CD14-positive monocyte (primary cell): Measurements from ENCODE around the gene CDH23. TPM values are rescaled to one million over a fixed set of nuclear protein-coding genes. Genes with fewer than 3 reads are reported as not detected.

Experiments used
- DNase-seq, 3 donors: peaks; one replicate each; pipeline ENCODE4 v3.0.0-alpha.2; 2011 to 2022
- H2AFZ ChIP-seq: 2 replicates; pipeline ENCODE4 v1.6.0; 2012; ENCODE audit warnings: mild to moderate bottlenecking, low read depth, low read length, inconsistent platforms; ENCODE audit not compliant: insufficient read depth, poor library complexity, severe bottlenecking
- H3K27ac ChIP-seq, 2 donors: 1 replicate in 1 of 2; 2 replicates in 1 of 2; pipeline ENCODE4 v1.5.1; 2012 to 2013; ENCODE audit warnings: low read length in 2 of 2, control low read depth in 1 of 2, inconsistent platforms in 1 of 2, low read depth in 1 of 2, mild to moderate bottlenecking in 1 of 2
- H3K27me3 ChIP-seq, 2 donors: one replicate each; pipeline versions ENCODE4 v1.6.0 to v1.6.1; 2011 to 2013; ENCODE audit warnings: low read length in 2 of 2; ENCODE audit not compliant: control insufficient read depth in 2 of 2, insufficient read depth in 2 of 2
- H3K36me3 ChIP-seq, 2 donors: replicated peaks in 1 of 2; 1 replicate in 1 of 2; 2 replicates in 1 of 2; pipeline versions ENCODE4 v1.5.1 to v1.6.1; 2012 to 2013; ENCODE audit warnings: low read length in 2 of 2, control low read depth in 1 of 2, inconsistent platforms in 1 of 2, mild to moderate bottlenecking in 1 of 2; ENCODE audit not compliant: insufficient read depth in 2 of 2, control insufficient read depth in 1 of 2
- H3K4me1 ChIP-seq, 2 donors: 1 replicate in 1 of 2; 2 replicates in 1 of 2; pipeline versions ENCODE4 v1.5.1 to v1.6.1; 2012 to 2013; ENCODE audit warnings: low read length in 2 of 2, control low read depth in 1 of 2, inconsistent platforms in 1 of 2, mild to moderate bottlenecking in 1 of 2, moderate library complexity in 1 of 2; ENCODE audit not compliant: insufficient read depth in 2 of 2, control insufficient read depth in 1 of 2
- H3K4me2 ChIP-seq: replicated peaks from 2 replicates; pipeline ENCODE3; 2012; ENCODE audit warnings: low read length, moderate library complexity, mild to moderate bottlenecking; ENCODE audit not compliant: poor library complexity, severe bottlenecking; ENCODE audit errors: extremely low read depth
- H3K4me3 ChIP-seq, 3 experiments: fragments of 200-600 bp in 1 of 3; sonication (generic) in 1 of 3; replicated peaks in 1 of 3; 1 replicate in 2 of 3; 2 replicates in 1 of 3; pipeline ENCODE4 v1.5.1; 2011 to 2013; ENCODE audit warnings: low read length in 3 of 3, mild to moderate bottlenecking in 3 of 3, control low read depth in 2 of 3, low read depth in 2 of 3, inconsistent platforms in 1 of 3, moderate library complexity in 1 of 3
- H3K79me2 ChIP-seq: 2 replicates; pipeline ENCODE4 v1.6.0; 2012; ENCODE audit warnings: mild to moderate bottlenecking, control low read depth, inconsistent platforms, low read length, moderate library complexity; ENCODE audit not compliant: insufficient read depth
- H3K9ac ChIP-seq: 2 replicates; pipeline ENCODE4 v1.6.0; 2017; ENCODE audit warnings: low read length, mild to moderate bottlenecking; ENCODE audit not compliant: insufficient read depth, poor library complexity, severe bottlenecking
- H3K9me3 ChIP-seq, 2 donors: replicated peaks in 1 of 2; 1 replicate in 1 of 2; 2 replicates in 1 of 2; pipeline versions ENCODE4 v1.5.1 to v1.6.1; 2012 to 2013; ENCODE audit warnings: low read length in 2 of 2, control low read depth in 1 of 2; ENCODE audit not compliant: control insufficient read depth in 1 of 2, insufficient read depth in 1 of 2
- H4K20me1 ChIP-seq: 2 replicates; pipeline ENCODE4 v1.6.0; 2012; ENCODE audit warnings: mild to moderate bottlenecking, low read length, control low read depth, moderate library complexity; ENCODE audit not compliant: insufficient read depth
- H3K27ac Mint-ChIP-seq, 7 donors: one replicate each; pipeline ENCODE4 v1.8.0; 2020; ENCODE audit warnings: mild to moderate bottlenecking in 7 of 7, mixed read lengths in 7 of 7, moderate library complexity in 6 of 7, inconsistent platforms in 2 of 7
- H3K27me3 Mint-ChIP-seq, 3 donors: one replicate each; pipeline ENCODE4 v1.8.0; 2021 to 2022; ENCODE audit warnings: low read depth in 3 of 3, mild to moderate bottlenecking in 3 of 3, mixed read lengths in 3 of 3, moderate library complexity in 3 of 3, inconsistent platforms in 1 of 3
- H3K36me3 Mint-ChIP-seq, 2 donors: one replicate each; pipeline ENCODE4 v1.8.0; 2020; ENCODE audit warnings: mixed read lengths in 2 of 2, inconsistent platforms in 1 of 2, mild to moderate bottlenecking in 1 of 2
- H3K4me1 Mint-ChIP-seq: one replicate; pipeline ENCODE4 v1.8.0; 2020; ENCODE audit warnings: mild to moderate bottlenecking, mixed read lengths
- H3K4me3 Mint-ChIP-seq, 2 donors: one replicate each; pipeline ENCODE4 v1.8.0; 2020; ENCODE audit warnings: mild to moderate bottlenecking in 2 of 2, mixed read lengths in 2 of 2, moderate library complexity in 1 of 2
- H3K9me3 Mint-ChIP-seq, 7 donors: one replicate each; pipeline ENCODE4 v1.8.0; 2020 to 2022; ENCODE audit warnings: mixed read lengths in 7 of 7, mild to moderate bottlenecking in 6 of 7, moderate library complexity in 6 of 7, inconsistent platforms in 2 of 7
- CTCF ChIP-seq: fragments of 200-600 bp; IDR thresholded peaks from one replicate; pipeline ENCODE4 v1.8.0; 2022; ENCODE audit warnings: antibody characterized with exemption, mild to moderate bottlenecking
- WGBS: methylation state at CpG from one replicate; pipeline ENCODE4 v1.1.5; 2013; ENCODE audit warnings: missing lambda C conversion rate; ENCODE audit not compliant: insufficient coverage; 5-methylcytosine and 5-hydroxymethylcytosine counted together
- intact Hi-C, 2 donors: fragments of 100-400 bp; cut with micrococcal nuclease; formaldehyde crosslinking; loops; one replicate each; pipeline versions ENCODE4 v1.15.0 to v1.15.1; 2023
- polyA plus RNA-seq, 3 donors: library from polyadenylated mRNA; depleted of rRNA in 1 of 3; unstranded in 2 of 3; stranded (reverse) in 1 of 3; fragments of 300-500 nt in 2 of 3; fragments of >200 nt in 1 of 3; fragmentation: Illumina TruSeq in 2 of 3; gene quantifications; 1 replicate in 2 of 3; 2 replicates in 1 of 3; pipeline ENCODE4 v1.2.3, GENCODE V29; 2012 to 2021

The CDH23 gene
- polyA plus RNA-seq, 3 donors, result 8.2 to 36.2 (median 10.5) TPM

DNA sequence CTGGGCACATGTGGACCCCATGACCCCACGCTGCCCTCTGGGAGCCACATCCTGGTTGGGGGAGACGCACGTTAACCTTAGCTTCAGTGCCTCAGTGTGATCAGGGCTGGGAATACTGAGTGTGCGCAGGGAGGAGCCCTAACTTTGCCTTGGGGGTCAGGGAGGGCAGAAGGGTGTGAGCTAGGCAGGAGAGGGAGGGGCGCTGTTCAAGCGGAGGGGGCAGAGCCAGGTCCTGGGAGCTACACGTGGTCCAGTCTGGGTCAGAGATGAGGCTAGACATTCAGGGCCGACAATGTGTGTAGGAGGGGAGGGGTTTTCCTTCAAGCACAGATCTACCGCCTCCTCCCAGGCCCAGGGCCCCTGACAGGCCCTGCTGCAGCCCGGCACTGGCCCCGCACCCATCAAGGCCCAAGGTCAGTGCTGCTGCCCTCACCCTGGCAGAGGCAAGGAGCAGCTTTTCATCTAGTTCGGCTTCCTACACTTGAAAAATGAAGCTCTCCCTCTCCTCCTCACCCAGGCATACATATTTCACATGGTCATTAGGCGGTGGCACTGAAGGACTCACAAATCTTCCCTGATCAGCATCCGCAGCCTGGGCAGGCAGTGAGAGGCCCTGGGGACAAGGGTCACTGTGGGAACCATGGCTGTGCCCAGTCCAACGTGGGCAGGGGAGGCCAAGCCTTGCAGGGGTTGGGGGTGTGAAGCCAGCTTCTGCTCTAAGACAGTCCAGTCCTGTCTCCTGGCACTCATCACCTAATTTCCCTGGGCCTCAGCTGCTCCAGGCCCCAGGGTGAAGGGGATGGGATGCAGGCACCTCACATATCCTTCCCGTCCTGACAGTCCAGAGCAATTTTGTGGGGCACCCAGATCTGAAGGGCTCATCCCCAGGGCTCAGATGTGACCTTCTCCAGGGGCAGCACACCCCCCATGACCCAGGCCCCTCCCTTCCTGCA, 275.6 kb downstream of the CDH23 start:
- Histone ChIP-seq H2AFZ (no peak overlapping the region), H3K9ac (peak overlapping the region; percentile 12), H3K4me3 (no peak overlapping the region), H4K20me1 (no peaks in the 10 kb centered on the region), H3K9me3 (no peaks in the 10 kb centered on the region), H3K4me2 (no peak overlapping the region), H3K27me3 (no peaks in the 10 kb centered on the region), H3K36me3 (no peaks in the 10 kb centered on the region), H3K27ac (no peak overlapping the region), H3K79me2 (no peaks in the 10 kb centered on the region), H3K4me1 (peaks cover 15 to 22% of the 10 kb centered on the region in 2 donors)
- intact Hi-C loops, result no loop called here
- Mint-ChIP-seq H3K4me3 (peak overlapping the region in 1 of 2 donors; percentile 12), H3K27ac (no peak overlapping the region), H3K27me3 (peaks cover 1 to 8% (median 6%) of the 10 kb centered on the region in 3 donors), H3K9me3 (no peaks in the 10 kb centered on the region), H3K36me3 (peaks cover under 1 to 5% of the 10 kb centered on the region in 2 donors), H3K4me1 (peaks cover 17% of the 10 kb centered on the region)
- TF ChIP-seq CTCF, result no peak
- 99% methylated on average over 11 of the region's 16 CpGs for WGBS
- no peak for DNase-seq

GRCh38 chr10:71675295-71675970, 278.7 kb downstream of the CDH23 start:
- no peak overlapping the region for H3K4me2 ChIP-seq
- peaks cover 3 to 9% (median 6%) of the 10 kb centered on the region in 3 donors for H3K27me3 Mint-ChIP-seq
- H3K9ac ChIP-seq, result no peak overlapping the region
- peaks cover 15 to 23% of the 10 kb centered on the region in 2 donors for H3K4me1 ChIP-seq
- H3K36me3 ChIP-seq, result no peaks in the 10 kb centered on the region
- no peak overlapping the region for H2AFZ ChIP-seq
- intact Hi-C loops, result no loop called here
- WGBS, result 97% methylated on average over 6 of the region's 6 CpGs
- H3K27ac ChIP-seq, result no peak overlapping the region
- H3K36me3 Mint-ChIP-seq, result peaks cover 13 to 16% of the 10 kb centered on the region in 2 donors
- no peaks in the 10 kb centered on the region for H3K79me2 ChIP-seq
- H3K27me3 ChIP-seq, result no peaks in the 10 kb centered on the region
- no peaks in the 10 kb centered on the region for H3K9me3 ChIP-seq
- H3K4me3 ChIP-seq, result no peak overlapping the region
- H3K4me1 Mint-ChIP-seq, result peaks cover 21% of the 10 kb centered on the region
- H3K4me3 Mint-ChIP-seq, result no peak overlapping the region
- no peak for DNase-seq
- no peak for TF ChIP-seq CTCF
- H4K20me1 ChIP-seq, result no peaks in the 10 kb centered on the region
- H3K9me3 Mint-ChIP-seq, result peaks cover 0 to 2% (median 0%) of the 10 kb centered on the region in 7 donors
- no peak overlapping the region for H3K27ac Mint-ChIP-seq
